ENCODE measurements around the gene JPH4. TPM values are rescaled to one million over a fixed set of nuclear protein-coding genes. Genes with fewer than 3 reads are reported as not detected.

JPH4 gene
- polyA plus RNA-seq, 1 of the 3 experiments (the other 2 are of a cell fraction) = 8.7 TPM

DNA sequence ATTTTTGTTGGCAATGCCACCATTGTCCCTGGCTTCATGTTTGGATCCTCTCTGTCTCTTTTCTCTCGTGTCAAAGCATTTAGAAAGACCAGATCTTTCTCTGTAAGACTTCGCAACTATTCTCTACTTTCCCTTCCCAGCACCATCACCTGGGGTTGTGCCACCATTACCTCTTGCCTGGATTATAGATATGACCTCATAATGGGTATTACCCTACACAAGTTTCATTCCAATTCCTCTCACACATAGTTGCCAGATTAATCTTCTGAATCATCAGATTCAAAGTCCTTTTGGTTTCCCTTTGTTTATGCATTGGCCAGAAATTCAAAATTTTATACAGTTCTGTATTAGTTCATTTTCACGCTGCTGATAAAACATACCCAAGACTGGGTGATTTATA is 30.4 kb upstream of the JPH4 start:
- POLR2A ChIA-PET = no interaction called here
- Histone ChIP-seq H3K4me2 (no peak overlapping the region), H3K36me3 (replicated peaks in 1 of 2; ENCODE audit: control insufficient read depth in 1 of 2, insufficient read depth in 2 of 2, low read length in 1 of 2) (no peaks in the 10 kb centered on the region), H4K20me1 (ENCODE audit: insufficient read depth) (no peaks in the 10 kb centered on the region; the same call in 1 of the 2 replicates), H3F3A (replicated peaks; ENCODE audit: insufficient read depth) (no peaks in the 10 kb centered on the region), H2AFZ (ENCODE audit: low read depth) (no peak overlapping the region), H3K27ac (ENCODE audit: low read depth in 2 of 2, low read length in 1 of 2) (no peak overlapping the region), H3K79me2 (ENCODE audit: insufficient read depth) (no peaks in the 10 kb centered on the region), H3K9me3 (no peaks in the 10 kb centered on the region), H3K9ac (no peak overlapping the region), H3K27me3 (ENCODE audit: insufficient read depth) (peaks cover 8% of the 10 kb centered on the region; the same call in 1 of the 2 replicates), H3K4me3 (ENCODE audit: low read depth in 2 of 2, low read length in 1 of 2) (no peak overlapping the region), H3K9me2 (no peaks in the 10 kb centered on the region), H3K4me1 (ENCODE audit: control insufficient read depth in 1 of 2, insufficient read depth in 2 of 2, low read depth in 1 of 2, low read length in 1 of 2) (no peaks in the 10 kb centered on the region)
- 9% methylated on average over 3 of the region's 3 CpGs for WGBS (ENCODE audit: low lambda C conversion rate)
- CTCF ChIA-PET = interaction anchor here (1.2 kb wide), 1 partner anchor 20 kb away, joined by 5 read pairs; no protein-coding TSS in a partner anchor
- no peak for TF ChIP-seq ELF1 (IDR thresholded peaks at IDR 0.05)
- no peak for TF ChIP-seq SIN3A (IDR thresholded peaks at IDR 0.05; ENCODE audit: borderline replicate concordance, low read depth, low read length)
- TF ChIP-seq GATA2 (CRISPR knock-in tag; IDR thresholded peaks at IDR 0.05) = no peak
- TF ChIP-seq, protein P1, sequence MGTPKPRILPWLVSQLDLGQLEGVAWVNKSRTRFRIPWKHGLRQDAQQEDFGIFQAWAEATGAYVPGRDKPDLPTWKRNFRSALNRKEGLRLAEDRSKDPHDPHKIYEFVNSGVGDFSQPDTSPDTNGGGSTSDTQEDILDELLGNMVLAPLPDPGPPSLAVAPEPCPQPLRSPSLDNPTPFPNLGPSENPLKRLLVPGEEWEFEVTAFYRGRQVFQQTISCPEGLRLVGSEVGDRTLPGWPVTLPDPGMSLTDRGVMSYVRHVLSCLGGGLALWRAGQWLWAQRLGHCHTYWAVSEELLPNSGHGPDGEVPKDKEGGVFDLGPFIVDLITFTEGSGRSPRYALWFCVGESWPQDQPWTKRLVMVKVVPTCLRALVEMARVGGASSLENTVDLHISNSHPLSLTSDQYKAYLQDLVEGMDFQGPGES (IDR thresholded peaks at IDR 0.05; ENCODE audit: low read depth, low read length) = no peak
- DNase-seq = no peak

DNA sequence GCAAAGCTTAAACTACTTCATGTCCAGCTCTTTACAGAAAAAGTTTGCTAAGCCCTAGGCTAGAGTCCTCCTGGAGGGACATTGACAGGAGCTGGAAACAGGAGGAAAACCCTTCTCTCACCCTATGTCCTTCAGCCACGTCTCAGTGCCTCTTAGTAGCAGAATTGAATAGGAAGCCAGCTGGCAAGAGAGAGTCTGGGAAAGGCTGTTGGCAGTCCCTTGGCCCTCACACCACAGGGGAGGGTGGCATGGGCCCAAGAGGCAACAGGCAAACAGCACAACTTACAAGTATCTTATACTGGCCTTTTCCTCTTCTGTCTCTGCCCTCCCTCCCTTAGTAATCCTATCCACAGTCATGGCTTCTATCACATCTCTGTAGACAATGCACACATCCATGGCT is 29.9 kb upstream of the JPH4 start:
- Histone ChIP-seq H3K4me1 (ENCODE audit: control insufficient read depth in 1 of 2, insufficient read depth in 2 of 2, low read depth in 1 of 2, low read length in 1 of 2) (no peaks in the 10 kb centered on the region), H2AFZ (ENCODE audit: low read depth) (no peak overlapping the region), H3K9me2 (no peaks in the 10 kb centered on the region), H3K9me3 (no peaks in the 10 kb centered on the region), H3K9ac (no peak overlapping the region), H3K79me2 (ENCODE audit: insufficient read depth) (no peaks in the 10 kb centered on the region), H4K20me1 (ENCODE audit: insufficient read depth) (no peaks in the 10 kb centered on the region; the same call in 1 of the 2 replicates), H3K27me3 (ENCODE audit: insufficient read depth) (peaks cover 8% of the 10 kb centered on the region; the same call in 1 of the 2 replicates), H3K36me3 (replicated peaks in 1 of 2; ENCODE audit: control insufficient read depth in 1 of 2, insufficient read depth in 2 of 2, low read length in 1 of 2) (no peaks in the 10 kb centered on the region), H3K27ac (ENCODE audit: low read depth in 2 of 2, low read length in 1 of 2) (no peak overlapping the region), H3K4me3 (ENCODE audit: low read depth in 2 of 2, low read length in 1 of 2) (no peak overlapping the region), H3F3A (replicated peaks; ENCODE audit: insufficient read depth) (no peaks in the 10 kb centered on the region), H3K4me2 (no peak overlapping the region)
- DNase-seq = no peak
- ChIA-PET POLR2A (no interaction called here), CTCF (interaction anchor here (1.2 to 1.8 kb wide), 2 partner anchors 19 to 24 kb away, joined by 5 read pairs; no protein-coding TSS in a partner anchor)
- WGBS (ENCODE audit: low lambda C conversion rate) = 13% methylated on average over 1 of the region's 1 CpG
- TF ChIP-seq MXI1 (IDR thresholded peaks at IDR 0.05; ENCODE audit: low read depth, low read length) = no peak
- no peak for TF ChIP-seq REST (IDR thresholded peaks at IDR 0.05; ENCODE audit: low read depth, low read length)
- no peak for TF ChIP-seq RAD21 (IDR thresholded peaks at IDR 0.05; ENCODE audit: low read length)
- no peak for TF ChIP-seq USF2 (IDR thresholded peaks at IDR 0.05; ENCODE audit: borderline replicate concordance, low read depth, low read length)
- TF ChIP-seq FOXJ3 (CRISPR knock-in tag; IDR thresholded peaks at IDR 0.05) = no peak
- TF ChIP-seq FOSL2 (IDR thresholded peaks at IDR 0.05; ENCODE audit: borderline replicate concordance, low read depth) = no peak
- TF ChIP-seq POLR2AphosphoS5 (IDR thresholded peaks at IDR 0.05; ENCODE audit: low read depth, low read length) = no peak
- TF ChIP-seq SIN3A (IDR thresholded peaks at IDR 0.05; ENCODE audit: borderline replicate concordance, low read depth, low read length) = no peak
- no peak for TF ChIP-seq NFIC (IDR thresholded peaks at IDR 0.05; ENCODE audit: borderline replicate concordance)
- no peak for TF ChIP-seq CTCF (IDR thresholded peaks at IDR 0.05)
- TF ChIP-seq MEF2A (IDR thresholded peaks at IDR 0.05; ENCODE audit: borderline replicate concordance, low read depth) = no peak
- TF ChIP-seq RCOR1 (IDR thresholded peaks at IDR 0.05; ENCODE audit: low read length) = no peak
- TF ChIP-seq TEAD4 (IDR thresholded peaks at IDR 0.05; ENCODE audit: borderline replicate concordance, insufficient read depth) = no peak
- TF ChIP-seq YY1 (IDR thresholded peaks at IDR 0.05; ENCODE audit: low read depth) = no peak
- no peak for TF ChIP-seq GABPA (IDR thresholded peaks at IDR 0.05; ENCODE audit: low read depth)
- TF ChIP-seq JUND (IDR thresholded peaks at IDR 0.05) = no peak
- no peak for TF ChIP-seq ELF1 (IDR thresholded peaks at IDR 0.05)
- no peak for TF ChIP-seq EZH2phosphoT487 (IDR thresholded peaks at IDR 0.05; ENCODE audit: borderline replicate concordance, low read depth)
